ENCODE measurements around the gene DZIP3.
"Not testable (repeated sequence)": the region's sequence is repeated elsewhere in the genome, so short reads cannot be mapped to it uniquely, and the experiment has no call there.

Gene DZIP3

DNA sequence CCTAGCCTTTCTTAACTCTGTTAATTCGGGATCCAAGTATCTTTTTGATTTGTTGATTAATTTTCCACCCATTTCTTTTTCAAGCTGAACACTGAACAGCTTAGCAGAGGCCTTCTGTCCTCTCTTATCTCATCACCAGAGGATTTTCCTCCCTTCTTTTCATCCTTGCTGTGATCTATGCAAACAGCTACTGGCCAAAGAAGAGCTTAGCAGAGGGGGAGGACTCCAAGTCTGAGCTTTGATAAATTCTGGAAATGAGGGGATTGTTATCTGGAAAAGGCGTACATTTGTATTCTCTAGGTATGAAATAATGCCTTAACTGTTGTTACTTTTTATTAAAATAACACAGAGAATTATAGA lies 13.4 kb downstream of the DZIP3 start:
- DNase-seq = no peak

DNA sequence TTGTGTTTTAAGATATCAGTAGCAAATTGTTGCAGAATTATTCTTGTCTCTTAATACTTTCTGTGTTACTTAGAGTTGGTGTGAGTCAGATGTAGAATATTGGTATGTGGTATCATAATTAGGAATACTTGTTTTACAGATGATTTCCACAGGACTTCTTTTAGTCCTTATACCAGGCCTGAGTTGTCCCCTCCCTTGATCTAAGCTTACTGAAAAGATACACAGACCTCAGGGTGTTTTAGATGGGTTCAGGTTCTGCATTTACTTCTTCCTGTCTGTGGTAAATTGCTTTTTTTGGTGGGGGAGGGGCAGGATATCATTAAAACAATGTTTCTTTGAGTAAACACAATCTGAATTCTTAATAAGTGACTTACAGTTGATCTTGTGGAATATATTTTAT lies 14.2 kb downstream of the DZIP3 start:
- DNase-seq = no peak

DNA sequence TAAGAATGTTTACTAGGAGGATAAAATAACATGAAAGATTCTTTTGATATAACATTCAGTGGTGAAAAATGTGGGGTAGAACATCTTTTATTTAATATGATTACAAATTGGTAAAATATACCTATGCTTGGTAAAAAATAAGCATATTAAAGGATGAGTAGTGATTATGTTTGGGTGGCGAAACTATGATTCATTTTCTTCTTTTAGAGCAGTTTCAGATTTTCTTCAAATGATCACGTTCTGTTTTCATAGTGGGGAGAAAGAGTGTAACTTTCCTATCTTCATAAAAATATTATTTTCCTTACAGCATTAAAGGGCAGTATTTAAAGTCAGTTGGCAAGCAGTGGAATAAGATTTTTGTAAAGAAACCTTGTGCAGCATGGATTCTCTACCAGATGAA lies 15.5 kb downstream of the DZIP3 start:
- no peak for DNase-seq

DNA sequence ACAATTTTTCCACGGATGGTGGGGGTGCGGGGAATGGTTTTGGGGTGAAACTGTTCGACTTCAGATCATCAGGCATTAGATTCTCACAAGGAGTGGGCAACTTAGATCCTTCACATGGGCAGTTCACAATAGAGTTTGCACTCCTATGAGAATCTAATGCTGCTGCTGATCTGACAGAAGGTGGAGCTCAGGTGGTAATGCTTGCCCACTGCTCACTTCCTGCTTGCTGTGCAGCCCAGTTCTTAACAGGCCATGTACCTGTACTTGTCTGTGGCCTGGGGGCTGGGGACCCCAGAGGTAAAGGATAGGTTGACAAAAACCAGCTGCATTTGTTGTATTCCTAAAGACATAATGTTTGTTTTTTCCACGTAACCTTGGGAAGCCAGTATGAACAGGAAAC lies 16.0 kb downstream of the DZIP3 start:
- no peak for DNase-seq

DNA sequence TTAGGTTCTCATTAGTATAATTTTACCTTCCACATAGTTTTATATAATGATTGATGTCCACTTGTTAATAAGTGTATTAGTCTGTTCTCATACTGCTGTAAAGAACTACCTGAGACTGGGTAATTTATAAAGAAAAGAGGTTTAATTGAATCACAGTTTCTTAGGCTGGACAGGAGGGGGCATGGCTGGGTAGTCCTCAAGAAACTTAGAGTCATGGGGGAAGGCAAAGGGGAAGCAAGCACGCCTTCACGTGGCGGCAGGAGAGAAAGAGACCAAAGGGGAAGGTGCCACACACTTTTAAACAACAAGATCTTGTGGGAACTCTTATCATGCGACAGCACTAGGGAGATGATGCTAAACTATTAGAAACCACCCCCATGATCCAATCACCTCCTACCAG lies 19.2 kb downstream of the DZIP3 start:
- DNase-seq = no peak

DNA sequence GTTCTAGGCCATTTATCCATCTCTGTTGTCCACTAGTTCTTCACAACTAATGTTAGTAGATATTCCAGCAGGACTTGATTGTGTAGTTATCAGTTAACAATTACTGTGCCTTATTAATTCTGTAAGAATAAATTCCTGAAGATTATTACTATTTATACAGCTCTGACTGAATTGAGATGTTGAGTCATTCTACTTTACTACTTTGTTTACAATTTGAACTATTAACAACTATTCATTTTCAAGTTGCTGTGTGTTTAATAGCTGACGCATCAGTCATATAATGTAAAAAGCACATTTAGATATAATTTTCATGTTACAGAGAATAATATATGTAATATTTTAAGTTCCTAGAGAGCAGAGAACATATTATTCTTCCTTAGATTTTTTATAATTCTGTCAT lies 21.1 kb downstream of the DZIP3 start:
- DNase-seq = no peak

DNA sequence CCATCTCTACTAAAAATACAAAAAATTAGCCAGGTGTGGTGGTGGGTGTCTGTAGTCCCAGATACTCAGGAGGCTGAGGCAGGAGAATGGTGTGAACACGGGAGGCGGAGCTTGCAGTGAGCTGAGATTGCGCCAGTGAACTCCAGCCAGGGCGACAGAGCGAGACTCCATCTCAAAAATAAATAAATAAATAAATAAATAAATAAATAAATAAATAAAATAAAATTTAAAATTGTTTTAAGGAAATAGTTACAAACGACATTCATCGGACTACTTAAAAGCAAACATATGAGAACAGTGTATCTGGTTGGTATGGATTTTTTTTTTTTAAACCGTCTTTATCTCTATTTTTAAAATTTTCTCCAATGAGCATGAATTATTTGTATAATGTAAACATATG lies 26.6 kb downstream of the DZIP3 start:
- not testable (repeated sequence) for DNase-seq

DNA sequence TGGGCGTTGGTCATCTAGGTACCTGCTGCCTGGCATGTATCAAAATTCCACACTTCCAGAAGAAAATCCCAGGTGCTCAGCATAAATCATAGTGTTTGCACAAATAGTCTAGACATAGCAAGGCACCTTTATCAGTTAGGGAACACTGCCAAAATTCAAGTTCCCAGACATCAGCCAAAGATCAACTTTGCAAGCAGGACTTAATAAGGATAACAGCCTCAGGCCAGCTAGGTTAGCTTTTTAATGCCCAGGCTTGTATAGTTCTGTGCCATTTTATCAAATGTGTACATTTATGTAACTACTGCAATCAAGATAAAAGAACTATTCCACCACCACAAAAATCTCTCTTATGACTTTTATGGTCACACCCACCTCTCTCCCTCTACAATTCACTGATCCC lies 30.7 kb downstream of the DZIP3 start:
- DNase-seq = no peak

DNA sequence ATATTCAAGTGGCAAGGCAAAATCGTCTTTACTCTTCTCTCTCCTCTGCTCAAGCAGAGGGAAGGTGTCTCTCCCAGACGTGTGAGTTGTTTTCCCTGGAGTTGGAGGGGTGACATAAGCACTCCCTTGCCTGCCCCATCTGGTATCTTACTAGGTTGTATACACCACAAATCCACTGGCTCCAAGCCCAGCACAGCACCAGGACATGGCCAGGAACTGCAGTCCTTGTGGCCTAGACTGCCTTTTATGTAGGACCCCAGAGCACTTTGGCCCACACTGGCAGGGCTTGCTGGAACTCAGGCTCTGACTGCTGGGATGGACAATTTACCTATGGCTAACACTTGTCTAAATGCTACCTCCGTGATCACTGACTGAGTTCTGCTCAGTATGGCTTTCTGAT lies 34.0 kb downstream of the DZIP3 start:
- DNase-seq = no peak

DNA sequence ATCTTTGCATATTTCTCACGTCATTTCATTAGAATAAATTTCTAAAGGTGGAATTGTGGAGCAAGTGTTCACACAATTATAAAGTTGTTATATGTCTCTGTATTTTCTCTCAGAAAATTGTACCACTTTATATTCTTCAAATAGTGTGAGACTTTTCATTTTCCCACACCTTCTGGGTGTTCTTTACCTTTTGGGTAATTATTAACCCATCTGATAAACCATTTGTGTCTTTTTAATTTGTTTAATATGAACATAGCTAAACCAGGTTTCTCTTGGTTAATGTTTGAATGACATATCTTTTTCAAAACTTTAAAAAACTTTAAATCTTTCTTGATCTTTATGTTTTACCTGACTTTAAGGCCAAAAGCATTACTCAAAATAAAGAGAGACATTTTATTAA lies 40.5 kb downstream of the DZIP3 start:
- DNase-seq = no peak

DNA sequence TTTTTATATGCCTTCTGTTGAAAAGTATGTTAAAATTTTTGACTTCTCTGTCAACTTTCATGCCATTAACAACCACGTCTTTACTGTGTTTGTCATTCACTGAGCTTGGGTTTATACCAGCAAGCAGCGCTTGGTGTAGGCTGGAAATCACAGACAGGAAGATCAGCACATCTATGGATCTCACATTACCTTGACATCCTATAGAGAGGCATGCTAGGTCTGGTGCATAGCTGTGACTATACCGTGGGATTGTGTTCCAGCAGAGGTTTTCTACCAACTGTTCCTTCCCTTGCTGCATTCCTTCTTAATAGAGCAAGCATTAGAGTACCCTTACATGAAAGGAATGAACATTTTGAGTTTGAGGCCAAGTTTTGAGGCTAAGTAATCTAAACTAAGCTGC lies 53.0 kb downstream of the DZIP3 start:
- no peak for DNase-seq

DNA sequence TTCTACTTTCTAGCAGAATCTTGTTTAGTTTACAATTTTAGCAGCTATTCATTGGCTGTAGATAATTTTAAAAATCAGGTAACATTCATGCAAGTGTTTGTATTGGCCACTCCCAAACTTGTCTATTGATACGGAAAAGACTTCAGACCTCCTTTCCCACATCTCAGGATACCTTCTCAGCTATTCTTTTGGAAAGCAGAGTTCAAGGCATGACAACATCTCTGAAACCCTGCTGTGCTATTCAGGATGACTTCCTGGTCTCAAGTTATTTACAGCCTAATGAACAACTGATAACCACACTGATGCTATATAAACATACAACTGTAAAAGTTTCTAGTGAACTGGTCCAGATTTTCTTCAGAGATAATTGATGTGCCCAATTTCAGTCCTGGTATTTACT lies 55.8 kb downstream of the DZIP3 start:
- DNase-seq = no peak

DNA sequence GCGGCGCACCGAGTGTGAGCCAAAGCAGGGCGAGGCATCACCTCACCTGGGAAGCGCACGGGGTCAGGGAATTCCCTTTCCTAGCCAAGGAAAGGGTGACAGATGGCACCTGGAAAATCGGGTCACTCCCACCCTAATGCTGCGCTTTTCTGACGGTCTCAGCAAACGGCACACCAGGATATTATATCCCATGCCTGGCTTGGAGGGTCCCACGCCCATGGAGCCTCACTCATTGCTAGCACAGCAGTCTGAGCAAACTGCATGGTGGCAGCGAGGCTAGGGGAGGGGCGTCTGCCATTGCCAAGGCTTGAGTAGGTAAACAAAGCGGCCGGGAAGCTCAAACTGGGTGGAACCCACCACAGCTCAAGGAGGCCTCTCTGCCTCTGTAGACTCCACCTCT lies 66.1 kb downstream of the DZIP3 start:
- DNase-seq = not testable (repeated sequence)

DNA sequence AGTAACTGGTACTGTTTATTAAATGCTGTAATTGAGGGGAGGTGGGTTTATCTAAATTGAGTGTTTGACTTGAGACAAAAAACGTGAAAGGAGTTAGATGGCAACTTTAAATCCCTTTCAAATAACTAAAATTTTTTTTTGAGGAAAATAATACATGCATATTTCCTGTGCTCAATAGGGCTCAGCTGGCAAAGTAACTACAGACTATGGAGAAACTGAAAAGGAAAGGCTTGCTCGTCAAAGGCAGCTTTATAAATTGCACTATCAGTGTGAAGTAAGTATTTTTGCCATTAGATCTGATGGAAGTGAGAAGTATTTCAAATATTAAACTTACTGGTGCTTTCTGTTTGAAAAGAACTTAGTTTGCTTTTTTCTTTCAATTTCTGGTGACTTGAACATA lies 72.2 kb downstream of the DZIP3 start:
- DNase-seq = no peak

DNA sequence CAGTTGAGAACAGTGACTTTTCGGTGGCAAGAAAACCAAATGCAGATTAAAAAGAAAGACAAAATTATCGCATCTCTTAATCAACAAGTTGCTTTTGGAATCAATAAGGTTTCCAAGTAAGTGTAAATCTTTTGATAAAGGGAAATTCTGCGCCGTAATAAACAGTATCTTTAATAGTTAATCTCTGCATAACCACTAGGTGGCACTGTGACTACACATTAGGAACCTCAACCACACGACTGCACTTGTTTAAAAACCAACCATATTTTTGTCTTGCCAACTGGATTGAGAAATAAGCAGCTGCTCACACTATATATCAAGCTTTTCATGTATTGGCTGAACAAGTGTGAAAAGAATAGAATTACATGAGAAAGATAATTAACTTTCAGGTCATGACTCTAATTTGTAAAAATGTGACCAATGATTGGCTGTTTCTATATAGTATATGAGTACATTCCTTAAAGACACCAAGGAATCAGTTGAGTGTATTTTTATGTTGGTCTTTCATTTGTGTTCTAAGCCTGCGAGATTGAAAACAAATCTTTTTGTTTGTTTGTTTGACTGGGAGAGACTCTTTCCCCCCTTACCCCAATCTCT lies 72.7 kb downstream of the DZIP3 start:
- DNase-seq = peak; percentile 76

DNA sequence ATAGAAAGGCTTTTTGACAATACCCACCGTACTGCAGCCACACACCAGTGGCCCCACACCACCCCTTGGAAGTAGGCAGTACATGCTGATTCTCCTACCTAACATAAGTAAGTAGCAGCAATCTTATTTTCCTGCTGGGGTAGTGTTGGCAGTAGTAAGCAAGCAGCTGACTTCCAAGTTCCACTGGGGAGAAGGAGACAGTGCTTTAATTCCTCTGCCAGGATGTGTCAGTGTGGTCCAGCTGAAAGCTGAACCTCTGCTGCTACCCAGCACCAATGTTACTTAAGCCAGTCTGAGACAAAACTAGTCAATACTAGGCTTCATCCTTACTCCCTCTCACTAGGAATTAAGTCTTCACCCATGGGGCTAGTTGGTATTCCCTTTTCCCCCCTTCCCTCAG lies 74.7 kb downstream of the DZIP3 start:
- no peak for DNase-seq

DNA sequence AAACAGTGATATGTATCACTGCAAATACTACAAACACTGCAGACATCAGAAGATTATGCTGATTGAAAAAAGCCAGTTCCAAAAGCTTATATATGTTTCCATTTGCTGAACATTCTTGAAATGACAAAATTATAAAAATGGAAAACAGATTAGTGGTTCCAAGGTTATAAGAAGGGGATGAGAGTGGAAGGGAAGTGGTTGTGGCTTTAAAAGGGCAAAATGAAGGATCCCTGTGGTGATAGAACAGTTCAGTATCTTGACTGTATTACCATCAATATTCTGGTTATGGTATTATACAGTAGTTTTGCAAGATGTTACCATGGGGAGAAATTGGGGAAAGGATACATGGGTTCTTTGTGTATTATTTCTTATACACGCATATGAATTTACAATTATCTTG lies 77.8 kb downstream of the DZIP3 start:
- no peak for DNase-seq

DNA sequence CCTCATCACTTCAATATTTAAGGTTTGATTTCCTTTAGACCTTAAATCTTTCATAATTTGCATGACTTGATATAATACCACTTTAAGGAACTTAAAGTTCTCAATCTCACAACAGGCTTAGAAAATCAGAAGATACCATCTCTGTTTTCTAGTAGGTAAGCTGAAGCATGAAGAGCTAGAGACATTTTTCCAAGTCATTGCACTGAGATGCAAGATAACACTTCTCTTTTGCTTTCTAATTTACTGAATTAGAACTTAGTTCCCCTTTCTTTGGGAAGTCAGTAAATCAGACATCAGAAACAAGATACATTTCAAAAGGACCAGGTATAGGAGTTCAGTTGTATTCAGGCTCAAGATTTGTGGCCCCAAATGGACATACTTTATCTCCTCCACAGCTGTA lies 79.7 kb downstream of the DZIP3 start:
- no peak for DNase-seq

DNA sequence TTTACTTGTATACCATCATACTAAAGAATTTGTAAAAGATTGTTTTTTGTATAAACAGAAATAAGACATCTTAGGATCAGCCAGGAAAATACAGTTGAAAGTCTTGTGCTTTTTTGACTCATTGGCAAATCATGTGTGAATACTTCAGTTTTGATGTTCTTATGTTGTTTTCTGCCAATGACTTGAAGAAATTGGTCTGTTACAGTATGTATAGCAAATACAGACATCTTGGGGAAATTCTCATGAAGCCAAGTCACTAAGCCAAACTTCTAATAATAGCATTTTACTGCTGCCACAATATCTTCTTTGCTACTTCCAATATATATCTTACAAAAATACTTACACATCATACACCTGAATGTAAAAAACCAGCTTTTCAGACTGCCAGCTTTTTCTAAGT lies 83.2 kb downstream of the DZIP3 start:
- no peak for DNase-seq

DNA sequence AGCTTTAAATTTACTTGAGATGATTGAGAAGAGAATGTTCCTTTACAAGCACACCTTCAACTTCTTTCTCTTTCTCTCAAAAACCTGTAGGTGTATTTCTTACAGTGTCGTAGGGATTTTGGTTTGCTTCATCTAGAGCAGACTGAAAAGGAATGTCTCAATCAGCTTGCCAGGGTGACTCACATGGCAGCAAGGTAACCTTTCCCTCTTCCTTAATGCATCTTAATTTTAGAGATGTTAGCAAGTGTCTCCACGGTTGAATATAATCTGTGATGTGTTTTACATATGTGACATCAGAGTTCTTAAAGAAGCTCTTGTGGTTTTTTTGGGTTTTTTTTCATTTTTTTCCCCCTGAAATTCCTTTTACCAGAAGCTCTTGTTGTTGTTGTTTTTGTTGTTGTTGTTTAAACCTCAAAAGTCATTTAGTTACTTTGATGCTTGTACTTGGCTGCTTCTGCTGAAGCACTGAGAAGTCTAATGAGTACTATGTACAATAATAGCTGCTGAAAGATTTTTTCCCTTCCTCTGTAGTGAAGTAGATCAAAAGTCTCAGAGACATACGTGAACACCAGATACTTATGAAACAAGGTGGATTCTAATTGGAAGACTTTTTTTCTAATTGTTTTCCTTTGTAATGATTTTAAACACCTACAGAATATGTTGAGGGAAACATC lies 84.6 kb downstream of the DZIP3 start:
- no peak for DNase-seq

DNA sequence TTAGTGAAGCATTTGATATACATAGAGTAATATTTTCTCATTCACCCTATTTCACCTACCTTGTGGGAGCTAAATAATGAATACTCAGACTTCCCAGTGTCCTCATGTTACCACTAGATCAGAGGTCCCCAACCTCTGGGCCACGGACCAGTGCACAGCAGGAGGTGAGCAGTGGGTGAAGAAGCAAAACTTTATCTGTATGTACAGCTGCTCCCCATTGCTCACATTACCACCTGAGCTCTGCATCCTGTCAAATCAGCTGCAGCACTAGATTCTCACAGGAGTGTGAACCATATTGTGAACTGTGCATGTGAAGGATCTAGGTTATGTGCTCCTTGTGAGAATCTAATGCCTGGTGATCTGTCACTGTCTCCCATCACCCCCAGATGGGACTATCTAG lies 88.3 kb downstream of the DZIP3 start:
- no peak for DNase-seq

DNA sequence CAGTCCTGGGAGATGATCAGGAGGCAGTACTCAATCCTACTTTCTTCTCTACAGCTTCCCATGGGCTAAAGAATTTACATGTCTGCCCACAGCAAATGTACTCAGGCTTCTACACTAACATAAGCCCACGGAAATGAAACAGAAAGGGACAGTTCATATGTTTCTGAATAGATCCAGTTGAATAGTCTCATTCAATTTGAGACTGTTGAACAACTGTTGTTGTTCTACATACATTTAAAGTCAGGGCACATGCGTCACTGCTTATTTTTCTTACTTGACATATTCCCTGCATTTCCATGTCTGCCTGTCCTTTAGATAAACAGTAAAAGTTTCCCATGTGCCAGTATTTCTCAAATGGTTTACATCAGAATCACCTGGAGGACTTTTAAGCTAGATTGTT lies 102.8 kb downstream of the DZIP3 start:
- not testable (repeated sequence) for DNase-seq

DNA sequence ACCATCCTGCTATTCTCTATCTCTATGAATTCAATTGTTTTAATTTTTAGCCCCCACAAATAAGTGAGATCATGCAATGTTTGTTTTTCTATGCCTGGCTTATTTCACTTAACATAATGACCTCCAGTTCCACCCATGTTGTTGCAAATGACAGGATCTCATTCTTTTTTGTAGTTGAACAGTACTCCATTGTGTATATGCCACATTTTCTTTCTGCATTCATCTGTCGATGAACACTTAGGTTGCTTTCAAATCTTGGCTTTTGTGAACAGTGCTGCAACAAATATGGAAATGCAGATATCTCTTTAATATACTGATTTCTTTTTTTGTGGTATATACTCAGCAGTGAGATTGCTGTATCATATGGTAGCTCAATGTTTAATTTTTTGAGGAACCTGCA lies 108.9 kb downstream of the DZIP3 start:
- no peak for DNase-seq

DNA sequence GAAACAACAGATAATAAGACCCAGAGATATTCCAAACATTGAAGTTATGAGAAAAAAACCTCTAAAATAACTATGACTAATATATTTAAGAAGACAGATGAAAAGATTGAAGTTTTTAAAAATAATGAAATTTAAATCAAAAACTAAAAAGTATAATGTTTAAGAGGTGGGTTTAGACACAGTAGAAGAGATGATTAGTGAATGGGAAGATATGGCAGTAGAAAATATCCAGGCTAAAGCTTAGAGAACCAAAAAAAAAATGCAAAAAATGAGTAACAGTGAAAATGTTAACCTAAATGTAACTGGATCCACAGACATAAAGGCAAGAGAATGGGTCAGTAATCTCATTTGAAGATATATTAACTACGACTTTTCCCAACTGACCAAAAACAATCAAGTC lies 115.5 kb downstream of the DZIP3 start:
- DNase-seq = no peak

DNA sequence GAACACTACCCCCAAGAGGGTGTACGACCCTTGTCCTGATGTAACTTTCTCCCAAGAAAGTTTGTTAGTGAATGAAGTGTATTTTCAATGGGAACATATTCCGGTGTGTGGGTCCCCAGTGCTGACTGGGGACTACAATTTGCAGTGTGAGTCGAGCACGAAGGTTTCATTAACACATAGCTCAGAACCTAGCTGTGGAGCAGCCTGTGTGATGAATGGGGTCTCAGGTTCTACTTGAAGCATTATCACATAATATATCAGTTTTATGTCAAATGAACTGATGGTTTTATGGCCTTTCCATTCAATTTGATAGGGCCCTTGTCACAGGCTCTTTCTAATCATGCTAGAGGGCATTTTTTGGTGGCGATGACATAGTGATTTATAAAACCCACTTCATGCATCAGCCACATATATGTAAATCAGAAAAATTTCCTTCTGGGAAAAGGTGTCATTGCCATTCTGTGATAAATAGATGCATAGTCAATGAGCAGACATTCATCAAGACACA lies 123.5 kb downstream of the DZIP3 start:
- DNase-seq = no peak
